H9 (cell line): Measurements from ENCODE around the gene DPH2. TPM values are rescaled to one million over a fixed set of nuclear protein-coding genes. Genes with fewer than 3 reads are reported as not detected.

ENCODE experiments used
- DNase-seq: peaks from one replicate; pipeline ENCODE4 v3.0.0-alpha.2; 2017
- H2AFZ ChIP-seq: one replicate; pipeline ENCODE4 v1.6.1; 2013; ENCODE audit warnings: mild to moderate bottlenecking, low read length, control low read depth, moderate library complexity
- H2AK5ac ChIP-seq: 2 replicates; pipeline ENCODE4 v1.6.1; 2013; ENCODE audit warnings: low read length, control low read depth, mixed read lengths; ENCODE audit not compliant: insufficient read length
- H2BK120ac ChIP-seq: one replicate; pipeline ENCODE4 v1.6.1; 2013; ENCODE audit warnings: low read depth, mild to moderate bottlenecking, low read length, control low read depth, inconsistent platforms; ENCODE audit not compliant: poor library complexity, severe bottlenecking
- H2BK12ac ChIP-seq: 2 replicates; pipeline ENCODE4 v1.6.1; 2013; ENCODE audit warnings: low read length, control low read depth, mixed read lengths, low read depth; ENCODE audit not compliant: insufficient read length
- H2BK15ac ChIP-seq: 2 replicates; pipeline ENCODE4 v1.6.1; 2013; ENCODE audit warnings: low read depth, low read length, control low read depth
- H2BK20ac ChIP-seq: one replicate; pipeline ENCODE4 v1.6.1; 2013; ENCODE audit warnings: low read depth, mild to moderate bottlenecking, low read length, control low read depth, inconsistent platforms; ENCODE audit not compliant: poor library complexity, severe bottlenecking
- H2BK5ac ChIP-seq: 2 replicates; pipeline ENCODE4 v1.6.1; 2013; ENCODE audit warnings: low read length, control low read depth, mixed read lengths; ENCODE audit not compliant: insufficient read length
- H3K14ac ChIP-seq: 2 replicates; pipeline ENCODE4 v1.6.1; 2013; ENCODE audit warnings: low read length, control low read depth; ENCODE audit not compliant: insufficient read depth
- H3K18ac ChIP-seq: 2 replicates; pipeline ENCODE4 v1.6.1; 2013; ENCODE audit warnings: low read depth, mild to moderate bottlenecking, mixed read lengths, low read length, control low read depth; ENCODE audit not compliant: insufficient read length
- H3K23ac ChIP-seq: 2 replicates; pipeline ENCODE4 v1.6.1; 2013; ENCODE audit warnings: low read length, control low read depth, mixed read lengths, low read depth; ENCODE audit not compliant: insufficient read length
- H3K23me2 ChIP-seq: 2 replicates; pipeline ENCODE4 v1.6.1; 2013; ENCODE audit warnings: low read depth, mild to moderate bottlenecking, mixed read lengths, low read length, control low read depth; ENCODE audit not compliant: insufficient read length, poor library complexity, severe bottlenecking
- H3K27ac ChIP-seq: 2 replicates; pipeline ENCODE4 v1.5.1; 2013; ENCODE audit warnings: low read length, control low read depth, mixed read lengths, low read depth; ENCODE audit not compliant: insufficient read length
- H3K27me3 ChIP-seq: 2 replicates; pipeline ENCODE4 v1.6.1; 2013; ENCODE audit warnings: low read length, control low read depth, inconsistent platforms; ENCODE audit not compliant: insufficient read depth
- H3K4ac ChIP-seq: 2 replicates; pipeline ENCODE4 v1.6.1; 2013; ENCODE audit warnings: low read depth, mild to moderate bottlenecking, control low read depth, inconsistent platforms, low read length, moderate library complexity
- H3K4me1 ChIP-seq: 2 replicates; pipeline ENCODE4 v1.6.1; 2013; ENCODE audit warnings: low read length, control low read depth, inconsistent platforms; ENCODE audit not compliant: insufficient read depth
- H3K4me2 ChIP-seq: 2 replicates; pipeline ENCODE4 v1.6.1; 2013; ENCODE audit warnings: low read length, control low read depth, mixed read lengths; ENCODE audit not compliant: insufficient read length, insufficient read depth
- H3K56ac ChIP-seq: 2 replicates; pipeline ENCODE4 v1.6.1; 2013; ENCODE audit warnings: low read depth, mild to moderate bottlenecking, mixed read lengths, low read length, control low read depth; ENCODE audit not compliant: insufficient read length
- H3K79me1 ChIP-seq: 2 replicates; pipeline ENCODE4 v1.6.1; 2013; ENCODE audit warnings: low read depth, mild to moderate bottlenecking, moderate library complexity, low read length, control low read depth, inconsistent platforms; ENCODE audit not compliant: insufficient read depth, poor library complexity, severe bottlenecking
- H3K79me2 ChIP-seq: 2 replicates; pipeline ENCODE4 v1.6.1; 2013; ENCODE audit warnings: low read length, control low read depth, inconsistent platforms; ENCODE audit not compliant: insufficient read depth
- H3K9ac ChIP-seq: 2 replicates; pipeline ENCODE4 v1.6.1; 2013; ENCODE audit warnings: low read length, control low read depth, mixed read lengths; ENCODE audit not compliant: insufficient read length; ENCODE audit errors: extremely low read depth
- H3K9me3 ChIP-seq: one replicate; pipeline ENCODE4 v1.6.1; 2013; ENCODE audit warnings: low read depth, low read length, inconsistent platforms; ENCODE audit not compliant: control insufficient read depth
- H3T11ph ChIP-seq: one replicate; pipeline ENCODE4 v1.6.1; 2013; ENCODE audit warnings: mild to moderate bottlenecking, low read length, control low read depth, inconsistent platforms
- H4K20me1 ChIP-seq: one replicate; pipeline ENCODE4 v1.6.1; 2013; ENCODE audit not compliant: control insufficient read depth, insufficient read length, insufficient read depth
- H4K5ac ChIP-seq: 2 replicates; pipeline ENCODE4 v1.6.1; 2013; ENCODE audit warnings: low read depth, mild to moderate bottlenecking, mixed read lengths, low read length, control low read depth; ENCODE audit not compliant: insufficient read length
- H4K8ac ChIP-seq: replicated peaks from 2 replicates; pipeline ENCODE4 v1.6.1; 2013; ENCODE audit warnings: low read length, control low read depth, mixed read lengths, low read depth; ENCODE audit not compliant: insufficient read length
- H4K91ac ChIP-seq: 2 replicates; pipeline ENCODE4 v1.6.1; 2013; ENCODE audit warnings: low read depth, mild to moderate bottlenecking, moderate library complexity, mixed read lengths, low read length, control low read depth; ENCODE audit not compliant: insufficient read length
- H3K27ac Mint-ChIP-seq, 3 experiments: 2 replicates in 2 of 3; 3 replicates in 1 of 3; pipeline ENCODE4 v1.8.0; 2020 to 2021; ENCODE audit warnings: mixed read lengths in 3 of 3, mild to moderate bottlenecking in 1 of 3, moderate library complexity in 1 of 3
- H3K27me3 Mint-ChIP-seq: 2 replicates; pipeline ENCODE4 v1.8.0; 2021; ENCODE audit warnings: low read depth, mild to moderate bottlenecking, moderate library complexity, mixed read lengths
- H3K36me3 Mint-ChIP-seq, 3 experiments: 2 replicates in 2 of 3; 3 replicates in 1 of 3; pipeline ENCODE4 v1.8.0; 2020 to 2021; ENCODE audit warnings: low read depth in 3 of 3, mixed read lengths in 3 of 3; ENCODE audit not compliant: insufficient read depth in 1 of 3
- H3K4me1 Mint-ChIP-seq, 2 experiments: 2 replicates each; pipeline ENCODE4 v1.8.0; 2020; ENCODE audit warnings: mixed read lengths in 2 of 2
- H3K4me3 Mint-ChIP-seq, 2 experiments: 2 replicates in 1 of 2; 3 replicates in 1 of 2; pipeline ENCODE4 v1.8.0; 2020 to 2021; ENCODE audit warnings: mild to moderate bottlenecking in 2 of 2, mixed read lengths in 2 of 2, moderate library complexity in 1 of 2
- H3K9me3 Mint-ChIP-seq, 2 experiments: 2 replicates in 1 of 2; 3 replicates in 1 of 2; pipeline ENCODE4 v1.8.0; 2020; ENCODE audit warnings: mild to moderate bottlenecking in 2 of 2, mixed read lengths in 2 of 2, moderate library complexity in 1 of 2
- WGBS: extraction: QIAGEN DNeasy Blood & Tissue Kit; methylation state at CpG from one replicate; pipeline ENCODE4 v1.1.7; 2013; ENCODE audit warnings: missing lambda C conversion rate, low lambda C conversion rate, mixed read lengths; ENCODE audit not compliant: insufficient read length; ENCODE audit errors: extremely low coverage; 5-methylcytosine and 5-hydroxymethylcytosine counted together
- total RNA-seq: library from RNA; stranded (reverse); gene quantifications from 2 replicates; pipeline ENCODE4 v1.2.1, GENCODE V29; 2021
- TF ChIP-seq, protein P1 (sequence below): fragments of 200-600 bp; sonication (generic); conservative IDR thresholded peaks from 3 replicates; pipeline ENCODE4 v1.8.0; 2021; ENCODE audit warnings: antibody characterized with exemption, mild to moderate bottlenecking

DPH2 gene
- total RNA-seq, 1 experiment from 2014 or later, result 74.4 TPM

DNA sequence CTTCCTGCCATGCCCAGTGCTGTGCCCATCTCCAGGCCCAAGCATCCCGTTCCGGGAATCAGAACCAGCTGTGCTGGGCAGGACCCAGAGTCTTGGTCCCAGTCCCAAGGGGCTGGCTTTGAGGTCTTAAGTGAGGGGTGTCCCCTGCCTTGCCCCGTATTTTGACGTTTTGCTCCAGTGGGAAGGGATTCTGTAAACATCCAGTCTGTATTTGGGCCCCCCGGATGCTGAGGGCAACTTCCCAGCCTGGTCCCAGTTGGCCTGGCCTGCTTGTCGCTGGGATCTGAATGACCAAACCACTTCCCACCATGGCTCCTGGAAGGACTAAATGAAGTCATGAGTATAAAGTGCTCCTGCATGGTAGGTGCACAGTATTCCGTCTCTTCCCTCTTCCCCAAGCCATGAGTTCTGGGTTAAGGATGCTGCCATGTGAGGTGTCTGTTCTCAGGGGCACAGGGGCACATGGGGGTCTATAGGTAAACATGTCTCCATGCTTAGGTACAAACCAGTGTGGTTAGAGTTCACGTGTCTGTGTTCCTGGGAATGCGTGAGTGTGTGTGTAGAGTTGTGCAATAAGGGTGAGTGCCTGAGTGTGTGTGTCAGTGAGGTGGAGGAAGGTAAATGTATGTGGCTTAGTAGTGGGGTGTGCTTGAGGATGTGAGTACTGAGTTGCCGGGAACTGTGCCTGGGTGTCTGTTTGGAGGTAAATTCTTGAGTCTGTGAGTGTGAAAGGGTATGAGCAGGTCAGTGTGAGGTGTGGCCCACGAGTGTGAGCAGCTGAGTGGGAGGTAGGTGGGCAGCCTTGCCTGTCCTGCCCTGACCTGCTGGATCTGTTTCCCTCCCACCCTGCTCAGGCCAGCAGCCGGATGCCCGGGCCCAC, 10.7 kb downstream of the DPH2 start:
- H3K14ac ChIP-seq, result no peak overlapping the region; the same call in 1 of the 2 replicates
- no peak overlapping the region for H3K4ac ChIP-seq
- H4K91ac ChIP-seq, result no peak overlapping the region
- no peak overlapping the region for H4K8ac ChIP-seq
- H2BK15ac ChIP-seq, result no peak overlapping the region
- H3T11ph ChIP-seq, result no peak overlapping the region
- peaks cover 14% of the 10 kb centered on the region for H3K23me2 ChIP-seq
- no peak overlapping the region; a peak in 1 of 7 replicates for H3K27ac Mint-ChIP-seq
- DNase-seq, result no peak
- no peaks in the 10 kb centered on the region for H4K20me1 ChIP-seq
- no peak overlapping the region for H2BK12ac ChIP-seq
- H3K9me3 ChIP-seq, result no peaks in the 10 kb centered on the region
- H3K9me3 Mint-ChIP-seq, result no peaks in the 10 kb centered on the region; a peak in 1 of 5 replicates
- peak overlapping the region; percentile 57 for H3K4me2 ChIP-seq
- no peak overlapping the region for H4K5ac ChIP-seq
- peaks cover 2% of the 10 kb centered on the region; the same call in 1 of the 2 replicates for H3K79me2 ChIP-seq
- H3K9ac ChIP-seq, result peak overlapping the region; percentile 39
- H3K79me1 ChIP-seq, result peaks cover 5% of the 10 kb centered on the region
- H2BK5ac ChIP-seq, result no peak overlapping the region
- no peak overlapping the region for H2AFZ ChIP-seq
- no peak overlapping the region for H2BK120ac ChIP-seq
- peak overlapping the region; percentile 89 to 92 for H3K4me3 Mint-ChIP-seq
- H3K4me1 ChIP-seq, result peaks cover 8% of the 10 kb centered on the region; the same call in 1 of the 2 replicates
- H3K27me3 ChIP-seq, result no peaks in the 10 kb centered on the region
- H3K36me3 Mint-ChIP-seq, result peaks cover 28 to 58% (median 57%) of the 10 kb centered on the region in 3 experiments; a peak in 6 of 7 replicates
- H3K27ac ChIP-seq, result no peak overlapping the region
- peaks cover 24 to 32% of the 10 kb centered on the region in 2 experiments for H3K4me1 Mint-ChIP-seq
- no peaks in the 10 kb centered on the region for H3K27me3 Mint-ChIP-seq
- H3K56ac ChIP-seq, result peak overlapping the region; percentile 30
- H3K23ac ChIP-seq, result no peak overlapping the region
- WGBS, result no CpG with 5 or more reads among the region's 13 CpGs
- H3K18ac ChIP-seq, result no peak overlapping the region
- no peak overlapping the region for H2AK5ac ChIP-seq
- TF ChIP-seq, protein P1, sequence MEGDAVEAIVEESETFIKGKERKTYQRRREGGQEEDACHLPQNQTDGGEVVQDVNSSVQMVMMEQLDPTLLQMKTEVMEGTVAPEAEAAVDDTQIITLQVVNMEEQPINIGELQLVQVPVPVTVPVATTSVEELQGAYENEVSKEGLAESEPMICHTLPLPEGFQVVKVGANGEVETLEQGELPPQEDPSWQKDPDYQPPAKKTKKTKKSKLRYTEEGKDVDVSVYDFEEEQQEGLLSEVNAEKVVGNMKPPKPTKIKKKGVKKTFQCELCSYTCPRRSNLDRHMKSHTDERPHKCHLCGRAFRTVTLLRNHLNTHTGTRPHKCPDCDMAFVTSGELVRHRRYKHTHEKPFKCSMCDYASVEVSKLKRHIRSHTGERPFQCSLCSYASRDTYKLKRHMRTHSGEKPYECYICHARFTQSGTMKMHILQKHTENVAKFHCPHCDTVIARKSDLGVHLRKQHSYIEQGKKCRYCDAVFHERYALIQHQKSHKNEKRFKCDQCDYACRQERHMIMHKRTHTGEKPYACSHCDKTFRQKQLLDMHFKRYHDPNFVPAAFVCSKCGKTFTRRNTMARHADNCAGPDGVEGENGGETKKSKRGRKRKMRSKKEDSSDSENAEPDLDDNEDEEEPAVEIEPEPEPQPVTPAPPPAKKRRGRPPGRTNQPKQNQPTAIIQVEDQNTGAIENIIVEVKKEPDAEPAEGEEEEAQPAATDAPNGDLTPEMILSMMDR, result no peak
- H2BK20ac ChIP-seq, result no peak overlapping the region
